Loucy (cell line): ENCODE data around the gene WDR1.

ENCODE experiments used
- H2AFZ ChIP-seq: fragments of 200-600 bp; sonication (generic); 2 replicates; pipeline ENCODE4 v1.6.0; 2016; ENCODE audit warnings: antibody characterized with exemption, mild to moderate bottlenecking, low read length, moderate library complexity
- H3F3A ChIP-seq: fragments of 200-600 bp; 2 replicates; pipeline ENCODE4 v1.6.0; 2016; ENCODE audit warnings: antibody characterized with exemption, low read depth, mild to moderate bottlenecking
- H3K27me3 ChIP-seq: fragments of 200-600 bp; sonication (generic); 2 replicates; pipeline ENCODE4 v1.6.1; 2014; ENCODE audit warnings: low read length, mild to moderate bottlenecking; ENCODE audit not compliant: insufficient read depth, poor library complexity, severe bottlenecking
- H3K36me3 ChIP-seq: fragments of 200-600 bp; sonication (generic); 2 replicates; pipeline ENCODE4 v1.6.1; 2016; ENCODE audit warnings: low read length; ENCODE audit not compliant: insufficient read depth
- H3K4me1 ChIP-seq: fragments of 200-600 bp; sonication (generic); 2 replicates; pipeline ENCODE4 v1.5.1; 2014; ENCODE audit warnings: low read length, mild to moderate bottlenecking; ENCODE audit not compliant: insufficient read depth, poor library complexity, severe bottlenecking
- H3K4me2 ChIP-seq: fragments of 200-600 bp; sonication (generic); 2 replicates; pipeline ENCODE4 v1.6.0; 2014; ENCODE audit warnings: antibody characterized with exemption, low read length, low read depth, mild to moderate bottlenecking; ENCODE audit not compliant: poor library complexity, severe bottlenecking
- H3K4me3 ChIP-seq: fragments of 200-600 bp; sonication (generic); 2 replicates; pipeline ENCODE4 v1.5.1; 2014; ENCODE audit warnings: low read length, mild to moderate bottlenecking, mixed read lengths; ENCODE audit not compliant: poor library complexity, severe bottlenecking
- H3K79me2 ChIP-seq: fragments of 200-600 bp; sonication (generic); 2 replicates; pipeline ENCODE4 v1.6.1; 2014; ENCODE audit warnings: low read length; ENCODE audit not compliant: insufficient read depth
- H3K9ac ChIP-seq: fragments of 200-600 bp; sonication (generic); 2 replicates; pipeline ENCODE4 v1.6.0; 2014; ENCODE audit warnings: mild to moderate bottlenecking, low read depth, low read length, moderate library complexity; ENCODE audit not compliant: poor library complexity, severe bottlenecking
- H3K9me2 ChIP-seq: fragments of 200-600 bp; sonication (generic); replicated peaks from 2 replicates; pipeline ENCODE4 v1.6.1; 2016; ENCODE audit warnings: low read depth, low read length, mixed read lengths
- H3K9me3 ChIP-seq: fragments of 200-600 bp; sonication (generic); 2 replicates; pipeline ENCODE4 v1.6.1; 2014; ENCODE audit warnings: mild to moderate bottlenecking, antibody characterized with exemption, low read length, low read depth; ENCODE audit not compliant: insufficient read depth
- H4K20me1 ChIP-seq: fragments of 200-600 bp; sonication (generic); 2 replicates; pipeline ENCODE4 v1.6.0; 2014; ENCODE audit warnings: antibody characterized with exemption, low read length, mild to moderate bottlenecking; ENCODE audit not compliant: insufficient read depth, poor library complexity, severe bottlenecking
- CTCF ChIP-seq: fragments of 200-600 bp; sonication (generic); conservative IDR thresholded peaks from 2 replicates; pipeline ENCODE4 v1.5.1; 2014; ENCODE audit warnings: mild to moderate bottlenecking, antibody characterized with exemption, low read length
- EZH2phosphoT487 ChIP-seq: fragments of 200-600 bp; IDR thresholded peaks from 2 replicates; pipeline ENCODE4 v1.6.1; 2018; ENCODE audit warnings: antibody characterized with exemption, mild to moderate bottlenecking, moderate library complexity, borderline replicate concordance

Gene WDR1

DNA sequence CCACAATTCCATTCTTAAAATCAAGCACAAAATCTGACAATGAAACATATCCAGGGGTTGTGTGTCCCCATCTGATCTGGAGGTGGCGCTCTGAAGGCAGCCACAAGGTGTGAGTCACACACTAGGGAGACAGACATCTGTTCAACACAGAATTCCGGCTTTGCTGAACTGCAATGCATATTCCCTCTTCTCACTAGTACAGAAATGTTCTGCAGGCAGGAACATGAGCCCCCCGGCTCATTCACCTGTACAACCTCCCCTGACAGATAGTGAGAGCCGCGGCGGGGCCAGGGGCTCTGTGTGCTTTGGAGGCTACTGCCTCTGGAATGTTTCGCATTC is 41.9 kb downstream of the WDR1 start:
- TF ChIP-seq EZH2phosphoT487, result no peak
- TF ChIP-seq CTCF, result peak; percentile 69
- no peaks in the 10 kb centered on the region for H4K20me1 ChIP-seq

GRCh38 chr4:10074076-10074766 is 42.4 kb downstream of the WDR1 start:
- peaks cover 3% of the 10 kb centered on the region; the same call in 1 of the 2 replicates for H3F3A ChIP-seq

More for the DNA sequence above, 41.9 kb downstream of the WDR1 start:
- Histone ChIP-seq H3K9me2 (no peaks in the 10 kb centered on the region), H3F3A (peaks cover 3% of the 10 kb centered on the region; the same call in 1 of the 2 replicates), H3K9me3 (no peaks in the 10 kb centered on the region), H3K4me1 (no peaks in the 10 kb centered on the region), H3K4me3 (no peak overlapping the region), H3K27me3 (no peaks in the 10 kb centered on the region), H3K4me2 (no peak overlapping the region), H3K36me3 (peaks cover 79% of the 10 kb centered on the region; the same call in 1 of the 2 replicates), H3K9ac (no peak overlapping the region), H3K79me2 (no peaks in the 10 kb centered on the region), H2AFZ (no peak overlapping the region)

GRCh38 chr4:10072420-10073017 is 44.1 kb downstream of the WDR1 start:
- Histone ChIP-seq H2AFZ (no peak overlapping the region), H3K4me1 (no peaks in the 10 kb centered on the region), H3K79me2 (no peaks in the 10 kb centered on the region), H3F3A (peaks cover 3% of the 10 kb centered on the region; the same call in 1 of the 2 replicates), H3K4me3 (no peak overlapping the region), H3K36me3 (peaks cover 57% of the 10 kb centered on the region; the same call in 1 of the 2 replicates), H4K20me1 (no peaks in the 10 kb centered on the region), H3K27me3 (no peaks in the 10 kb centered on the region), H3K4me2 (no peak overlapping the region), H3K9me3 (no peaks in the 10 kb centered on the region), H3K9me2 (no peaks in the 10 kb centered on the region), H3K9ac (no peak overlapping the region)
- TF ChIP-seq EZH2phosphoT487 (no peak), CTCF (no peak)

More at GRCh38 chr4:10074076-10074766, 42.4 kb downstream of the WDR1 start:
- no peak overlapping the region for H2AFZ ChIP-seq
- H3K9me3 ChIP-seq, result no peaks in the 10 kb centered on the region
- no peak overlapping the region for H3K4me3 ChIP-seq
- no peak overlapping the region for H3K9ac ChIP-seq
- no peak overlapping the region for H3K4me2 ChIP-seq
- H3K4me1 ChIP-seq, result no peaks in the 10 kb centered on the region
- no peak for TF ChIP-seq CTCF
- no peak for TF ChIP-seq EZH2phosphoT487
- H3K27me3 ChIP-seq, result no peaks in the 10 kb centered on the region
- no peaks in the 10 kb centered on the region for H4K20me1 ChIP-seq
- no peaks in the 10 kb centered on the region for H3K79me2 ChIP-seq
- H3K36me3 ChIP-seq, result peaks cover 74% of the 10 kb centered on the region; the same call in 1 of the 2 replicates
- H3K9me2 ChIP-seq, result no peaks in the 10 kb centered on the region
